GM12874 (cell line): ENCODE data around the gene MAGI3.

Source experiments
- CTCF ChIP-seq: IDR thresholded peaks from 2 replicates; pipeline ENCODE4 v1.5.1; 2011; ENCODE audit warnings: low read depth, mild to moderate bottlenecking, control low read depth, low read length, moderate library complexity; ENCODE audit not compliant: insufficient read depth

Gene MAGI3

GRCh38 chr1:113677250-113678158 is 287.2 kb downstream of the MAGI3 start:
- peak; percentile 40 for TF ChIP-seq CTCF

- TF ChIP-seq CTCF: no peak
These were observed 287.8 kb downstream of the MAGI3 start for GRCh38 chr1:113678159-113678469.

GRCh38 chr1:113681596-113682337 is 291.5 kb downstream of the MAGI3 start:
- TF ChIP-seq CTCF: no peak

GRCh38 chr1:113683384-113684152 is 293.3 kb downstream of the MAGI3 start:
- no peak for TF ChIP-seq CTCF

GRCh38 chr1:113684153-113684541 is 293.8 kb downstream of the MAGI3 start:
- no peak for TF ChIP-seq CTCF

- no peak for TF ChIP-seq CTCF
These were observed 296.7 kb downstream of the MAGI3 start for GRCh38 chr1:113686891-113687618.

- TF ChIP-seq CTCF: no peak
These were observed 300.9 kb downstream of the MAGI3 start for GRCh38 chr1:113691184-113691583.
